Islet of Langerhans (tissue), 1 donor: ENCODE data around the gene MYH2.
"Not testable (repeated sequence)": the region's sequence is repeated elsewhere in the genome, so short reads cannot be mapped to it uniquely, and the experiment has no call there.

Experiments
- FAIRE-seq: peaks from one replicate; lab custom pipeline; 2011; peaks lifted over from hg19 to GRCh38; lab: Jason Lieb, UNC

MYH2 gene

GRCh38 chr17:10549096-10549842 is at the start of gene MYH2:
Gene MYH2, minus strand, starts transcription at chr17:10549658. Its CDS starts 1,738 bp downstream, at chr17:10547920.
- no peak for FAIRE-seq

- no peak for FAIRE-seq
Observed at GRCh38 chr17:10598621-10599020, 49.2 kb upstream of the MYH2 start.

- no peak for FAIRE-seq
Observed at GRCh38 chr17:10589553-10590145, 40.2 kb upstream of the MYH2 start.

GRCh38 chr17:10585529-10585928 is 36.1 kb upstream of the MYH2 start:
- FAIRE-seq = no peak

- FAIRE-seq = no peak
Observed at GRCh38 chr17:10583834-10584233, 34.4 kb upstream of the MYH2 start.

- no peak for FAIRE-seq
Observed at GRCh38 chr17:10579270-10579669, 29.8 kb upstream of the MYH2 start.

GRCh38 chr17:10574324-10574723 is 24.9 kb upstream of the MYH2 start:
- FAIRE-seq = no peak

GRCh38 chr17:10563991-10564660 is 14.7 kb upstream of the MYH2 start:
- FAIRE-seq = no peak

GRCh38 chr17:10558049-10558448 is 8.6 kb upstream of the MYH2 start:
- FAIRE-seq = no peak

- FAIRE-seq = no peak
Observed at GRCh38 chr17:10557422-10557821, 8.0 kb upstream of the MYH2 start.

GRCh38 chr17:10556301-10557005 is 7.0 kb upstream of the MYH2 start:
- FAIRE-seq = no peak

GRCh38 chr17:10550014-10550413 is 556 bp upstream of the MYH2 start:
- no peak for FAIRE-seq

GRCh38 chr17:10547351-10547750 is 2.1 kb downstream of the MYH2 start:
- FAIRE-seq = no peak

- FAIRE-seq = not testable (repeated sequence)
Observed at GRCh38 chr17:10543486-10543885, 6.0 kb downstream of the MYH2 start.

GRCh38 chr17:10541179-10541578 is 8.3 kb downstream of the MYH2 start:
- FAIRE-seq = not testable (repeated sequence)

GRCh38 chr17:10532026-10532425 is 17.4 kb downstream of the MYH2 start:
- FAIRE-seq = no peak

- FAIRE-seq = no peak
Observed at GRCh38 chr17:10527419-10527818, 22.0 kb downstream of the MYH2 start.

GRCh38 chr17:10526517-10526916 is 22.9 kb downstream of the MYH2 start:
- no peak for FAIRE-seq

- FAIRE-seq = no peak
Observed at GRCh38 chr17:10523064-10523463, 26.4 kb downstream of the MYH2 start.

GRCh38 chr17:10521949-10522348 is 27.5 kb downstream of the MYH2 start:
- FAIRE-seq = no peak

- FAIRE-seq = no peak
Observed at GRCh38 chr17:10518271-10519037, 31.0 kb downstream of the MYH2 start, which contains the start of gene MYH1. Gene MYH1, minus strand, starts transcription at chr17:10518542. Its CDS starts 1,900 bp downstream, at chr17:10516642.

GRCh38 chr17:10516638-10517037 is 32.8 kb downstream of the MYH2 start:
- no peak for FAIRE-seq
